ENCODE results near the gene NAGLU. TPM values are rescaled to one million over a fixed set of nuclear protein-coding genes. Genes with fewer than 3 reads are reported as not detected.

Gene NAGLU
- 10 to 100 TPM; 18.1 to 19.3 TPM for total RNA-seq

DNA sequence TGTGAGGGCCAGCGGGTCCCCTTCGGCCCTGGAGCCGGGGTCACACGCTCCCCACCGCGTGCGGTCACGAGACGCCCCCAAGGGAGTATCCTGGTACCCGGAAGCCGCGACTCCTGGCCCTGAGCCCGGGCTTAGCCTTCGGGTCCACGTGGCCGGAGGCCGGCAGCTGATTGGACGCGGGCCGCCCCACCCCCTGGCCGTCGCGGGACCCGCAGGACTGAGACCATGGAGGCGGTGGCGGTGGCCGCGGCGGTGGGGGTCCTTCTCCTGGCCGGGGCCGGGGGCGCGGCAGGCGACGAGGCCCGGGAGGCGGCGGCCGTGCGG, at the start of gene NAGLU:
NAGLU (plus strand) TSS at position 194 of the 324 bp plus-strand sequence; CDS start at position 226, 32 bp downstream.
- no peaks in the 10 kb centered on the region for H3K9me3 Mint-ChIP-seq
- peak within 1 kb of the TSS; percentile 88 for H3K4me3 Mint-ChIP-seq
- no peaks in the 10 kb centered on the region for H3K27me3 Mint-ChIP-seq
- ATAC-seq (peak; percentile 96), DNase-seq (ENCODE audit: low spot score) (peak; percentile 94)
- peaks cover 33 to 35% of the 10 kb centered on the region in 2 donors for H3K4me1 Mint-ChIP-seq (ENCODE audit: low read depth in 2 of 2)
- H3K36me3 Mint-ChIP-seq: no peaks in the 10 kb centered on the region
- H3K27ac Mint-ChIP-seq: peak within 1 kb of the TSS; percentile 68 to 83

DNA sequence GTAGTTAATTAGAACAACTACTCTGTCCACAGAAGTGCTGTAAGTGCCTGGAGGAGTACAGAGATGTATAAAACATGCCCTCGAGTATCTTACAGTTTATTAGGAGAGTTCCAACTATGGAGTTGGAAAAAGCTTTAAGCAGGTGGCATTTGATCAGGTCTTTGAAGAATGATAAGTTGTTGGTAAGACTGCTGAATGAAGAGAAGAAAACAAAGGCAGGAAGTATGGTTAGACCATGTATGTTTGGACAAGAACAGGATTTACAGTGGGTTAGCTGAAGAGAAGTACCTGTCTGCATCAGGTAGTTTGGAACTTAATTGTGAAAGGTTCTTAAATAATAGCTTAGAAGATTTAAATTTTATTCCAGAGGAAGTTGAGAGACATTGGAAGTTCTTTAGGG, 48.0 kb upstream of the NAGLU start:
- DNase-seq (ENCODE audit: low spot score) (no peak), ATAC-seq (no peak)
- Mint-ChIP-seq H3K4me3 (no peak overlapping the region), H3K36me3 (peaks cover 8% of the 10 kb centered on the region), H3K27me3 (peaks cover 18 to 33% of the 10 kb centered on the region in 2 donors), H3K27ac (no peak overlapping the region), H3K4me1 (ENCODE audit: low read depth in 2 of 2) (peaks cover 16 to 17% of the 10 kb centered on the region in 2 donors), H3K9me3 (no peaks in the 10 kb centered on the region)

DNA sequence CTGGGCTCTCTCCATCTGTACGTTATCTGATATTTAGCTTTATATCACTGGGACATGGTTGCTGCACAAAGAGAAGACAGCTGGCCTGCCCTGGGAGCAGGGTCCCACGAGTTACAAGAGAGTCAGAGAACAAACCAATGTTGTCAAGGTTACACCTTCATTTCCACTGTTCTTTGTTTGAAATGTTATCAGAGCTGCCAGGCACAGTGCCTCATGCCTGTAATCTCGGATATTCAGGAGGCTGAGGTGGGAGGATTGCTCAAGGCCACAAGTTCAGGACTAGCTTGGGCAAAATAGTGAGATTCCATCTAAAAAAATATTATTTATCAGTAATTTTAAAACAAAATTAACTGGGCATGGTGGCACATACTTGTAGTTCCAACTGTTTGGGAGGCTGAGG, 42.7 kb upstream of the NAGLU start:
- ATAC-seq (no peak), DNase-seq (ENCODE audit: low spot score) (no peak)
- Mint-ChIP-seq H3K27me3 (peaks cover 15 to 37% of the 10 kb centered on the region in 2 donors), H3K9me3 (no peaks in the 10 kb centered on the region), H3K4me3 (no peak overlapping the region), H3K27ac (no peak overlapping the region), H3K36me3 (peaks cover 8% of the 10 kb centered on the region), H3K4me1 (ENCODE audit: low read depth in 2 of 2) (peaks cover 10 to 15% of the 10 kb centered on the region in 2 donors)

DNA sequence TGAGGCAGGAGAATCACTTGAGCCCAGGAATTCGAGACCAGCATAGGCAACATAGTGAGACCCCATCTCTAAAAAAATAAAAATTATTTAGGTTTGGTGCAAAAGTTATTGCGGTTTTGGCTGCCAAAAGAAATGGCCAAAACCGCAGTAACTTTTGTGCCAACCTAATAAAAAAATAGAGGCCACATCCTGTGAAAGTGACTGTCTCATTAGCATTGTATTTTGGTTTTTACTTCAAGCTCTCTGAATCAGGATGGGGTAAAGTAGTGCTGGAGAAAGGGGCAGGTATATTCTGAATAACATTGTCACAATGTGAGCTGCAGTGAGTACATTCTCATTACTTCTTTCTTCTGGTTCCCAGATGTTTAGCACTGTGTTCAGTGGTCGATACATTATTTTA, 41.4 kb upstream of the NAGLU start:
- H3K4me1 Mint-ChIP-seq (ENCODE audit: low read depth in 2 of 2): peaks cover 10 to 15% of the 10 kb centered on the region in 2 donors
- no peak for DNase-seq (ENCODE audit: low spot score)
- no peak overlapping the region for H3K27ac Mint-ChIP-seq
- no peak overlapping the region for H3K4me3 Mint-ChIP-seq
- no peak for ATAC-seq
- H3K36me3 Mint-ChIP-seq: peaks cover 3% of the 10 kb centered on the region
- H3K9me3 Mint-ChIP-seq: no peaks in the 10 kb centered on the region
- H3K27me3 Mint-ChIP-seq: peaks cover 11 to 28% of the 10 kb centered on the region in 2 donors

DNA sequence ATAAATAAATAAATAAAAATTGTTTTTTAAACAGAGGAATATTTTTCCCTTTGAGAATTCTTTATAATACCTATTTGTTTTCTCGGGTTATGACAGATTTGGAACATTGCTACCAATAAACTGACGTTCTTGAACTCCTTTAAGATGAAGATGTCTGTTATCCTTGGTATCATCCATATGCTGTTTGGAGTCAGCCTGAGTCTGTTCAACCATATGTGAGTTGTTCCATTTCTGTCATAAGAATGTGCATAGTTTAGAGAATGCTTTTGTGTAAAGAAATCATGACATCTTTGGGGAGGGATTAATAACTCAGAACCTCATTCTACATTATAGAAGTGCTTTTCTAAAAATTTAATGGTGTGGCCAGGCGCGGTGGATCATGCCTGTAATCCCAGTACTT, 37.2 kb upstream of the NAGLU start:
- Mint-ChIP-seq H3K4me1 (ENCODE audit: low read depth in 2 of 2) (peaks cover 10 to 15% of the 10 kb centered on the region in 2 donors), H3K4me3 (no peak overlapping the region), H3K27ac (no peak overlapping the region), H3K36me3 (no peaks in the 10 kb centered on the region), H3K9me3 (no peaks in the 10 kb centered on the region), H3K27me3 (peaks cover 16 to 30% of the 10 kb centered on the region in 2 donors)
- ATAC-seq: no peak
- DNase-seq (ENCODE audit: low spot score): no peak

DNA sequence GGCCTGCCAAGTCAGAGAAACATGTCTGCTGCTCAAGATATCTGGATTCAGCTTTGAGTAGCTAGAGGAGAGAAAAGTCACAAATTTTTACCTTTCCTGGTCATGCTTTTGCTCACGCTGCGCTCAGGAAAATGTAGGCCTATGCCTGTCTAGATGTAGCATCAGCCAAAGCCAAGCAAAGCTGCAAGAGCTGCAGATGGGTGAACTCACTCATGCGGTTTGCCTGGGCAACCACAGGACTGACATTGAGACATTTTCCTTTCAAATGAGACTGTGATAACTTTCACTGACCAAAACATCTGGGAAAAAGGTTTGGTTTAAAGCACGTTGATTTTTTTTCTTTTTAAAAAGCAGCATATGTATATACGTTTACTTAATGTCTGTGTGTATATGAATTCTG, 34.0 kb upstream of the NAGLU start:
- DNase-seq (ENCODE audit: low spot score) (no peak), ATAC-seq (no peak)
- no peak overlapping the region for H3K27ac Mint-ChIP-seq
- H3K36me3 Mint-ChIP-seq: no peaks in the 10 kb centered on the region
- no peaks in the 10 kb centered on the region for H3K4me1 Mint-ChIP-seq (ENCODE audit: low read depth in 2 of 2)
- no peak overlapping the region for H3K4me3 Mint-ChIP-seq
- H3K27me3 Mint-ChIP-seq: peaks cover 15 to 19% of the 10 kb centered on the region in 2 donors
- H3K9me3 Mint-ChIP-seq: no peaks in the 10 kb centered on the region

DNA sequence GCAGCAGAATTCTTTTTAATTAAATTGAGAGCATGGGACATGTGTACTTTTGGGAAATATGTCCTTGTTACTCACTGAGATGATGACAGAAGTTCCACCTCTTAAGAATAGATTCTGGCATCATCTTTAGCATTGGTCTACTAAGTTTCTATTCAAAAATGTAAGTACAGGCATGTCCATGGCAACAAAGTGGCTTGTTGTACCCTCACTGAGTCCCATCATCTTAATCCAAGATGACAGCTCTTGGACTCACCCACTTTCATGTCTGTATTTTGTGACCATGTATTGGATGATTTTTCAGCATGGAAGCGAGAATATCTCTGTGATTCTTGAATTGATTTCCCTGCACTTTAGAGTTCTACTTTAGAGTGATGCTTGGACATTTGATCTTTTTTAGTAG, 33.1 kb upstream of the NAGLU start:
- Mint-ChIP-seq H3K27me3 (peaks cover 22 to 23% of the 10 kb centered on the region in 2 donors), H3K4me3 (no peak overlapping the region), H3K27ac (no peak overlapping the region), H3K36me3 (no peaks in the 10 kb centered on the region), H3K9me3 (no peaks in the 10 kb centered on the region), H3K4me1 (ENCODE audit: low read depth in 2 of 2) (no peaks in the 10 kb centered on the region)
- ATAC-seq (no peak), DNase-seq (ENCODE audit: low spot score) (no peak)

DNA sequence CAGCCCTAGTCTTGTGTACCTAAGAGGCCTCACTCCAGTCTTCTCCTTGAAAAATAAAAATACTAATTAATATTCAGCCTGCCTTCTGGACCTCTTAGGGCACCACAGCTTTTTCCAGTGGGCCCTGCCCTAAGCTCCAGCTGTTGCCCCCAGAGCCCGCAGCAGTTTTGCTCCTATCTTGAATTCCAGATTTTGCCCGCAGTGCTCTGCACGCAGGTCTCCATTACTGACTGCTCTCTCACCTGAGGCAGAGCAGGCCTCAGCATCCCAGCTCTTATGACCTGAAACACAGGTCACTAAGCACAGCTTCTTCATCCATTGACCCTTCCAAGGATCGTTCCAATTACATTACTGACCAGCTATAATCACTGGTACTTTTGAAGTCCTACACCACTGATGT, 28.4 kb upstream of the NAGLU start:
- no peak overlapping the region for H3K4me3 Mint-ChIP-seq
- no peak overlapping the region for H3K27ac Mint-ChIP-seq
- ATAC-seq: no peak
- H3K4me1 Mint-ChIP-seq (ENCODE audit: low read depth in 2 of 2): peaks cover 0 to 7% of the 10 kb centered on the region in 2 donors
- H3K36me3 Mint-ChIP-seq: no peaks in the 10 kb centered on the region
- no peaks in the 10 kb centered on the region for H3K9me3 Mint-ChIP-seq
- no peak for DNase-seq (ENCODE audit: low spot score)
- peaks cover 48 to 66% of the 10 kb centered on the region in 2 donors for H3K27me3 Mint-ChIP-seq

DNA sequence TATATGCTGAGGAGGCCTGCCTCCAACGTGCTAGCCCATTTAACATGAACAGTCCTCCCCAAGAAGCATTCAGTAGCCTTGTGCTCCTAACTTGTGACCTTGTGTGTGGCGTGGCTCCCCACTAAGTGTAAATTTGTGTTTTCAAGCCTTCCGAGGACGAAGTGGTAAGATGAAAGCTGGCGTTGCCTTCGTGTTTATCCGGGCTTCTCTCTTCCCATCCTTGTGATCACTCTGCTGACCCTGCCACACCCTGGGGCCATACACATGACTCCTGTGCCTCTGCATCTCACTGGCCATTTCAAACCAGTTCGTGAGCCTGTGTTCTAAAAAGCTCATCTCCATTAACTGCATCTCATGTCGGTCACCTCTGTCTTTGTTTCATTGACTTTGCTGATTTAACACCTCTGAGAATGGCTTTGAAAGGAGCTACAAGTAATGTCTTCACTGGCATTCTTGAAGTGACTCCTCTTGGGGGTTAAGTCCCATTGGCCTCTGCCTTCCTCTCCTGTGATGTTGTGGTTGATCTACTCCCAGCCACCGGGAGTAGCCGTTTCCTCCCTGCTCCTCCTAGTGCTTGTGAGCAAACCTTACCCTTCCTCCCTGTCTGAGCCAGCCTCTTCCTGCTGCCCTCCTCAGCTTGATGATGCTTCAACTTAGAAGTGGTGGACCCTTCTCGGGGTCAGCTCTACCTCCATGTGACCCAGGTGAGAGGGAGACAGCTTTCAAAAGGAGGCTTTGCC, 27.4 kb upstream of the NAGLU start:
- Mint-ChIP-seq H3K27ac (no peak overlapping the region), H3K4me1 (ENCODE audit: low read depth in 2 of 2) (peaks cover 0 to 7% of the 10 kb centered on the region in 2 donors), H3K9me3 (no peaks in the 10 kb centered on the region), H3K4me3 (no peak overlapping the region), H3K27me3 (peaks cover 47 to 61% of the 10 kb centered on the region in 2 donors), H3K36me3 (no peaks in the 10 kb centered on the region)
- no peak for DNase-seq (ENCODE audit: low spot score)
- no peak for ATAC-seq

DNA sequence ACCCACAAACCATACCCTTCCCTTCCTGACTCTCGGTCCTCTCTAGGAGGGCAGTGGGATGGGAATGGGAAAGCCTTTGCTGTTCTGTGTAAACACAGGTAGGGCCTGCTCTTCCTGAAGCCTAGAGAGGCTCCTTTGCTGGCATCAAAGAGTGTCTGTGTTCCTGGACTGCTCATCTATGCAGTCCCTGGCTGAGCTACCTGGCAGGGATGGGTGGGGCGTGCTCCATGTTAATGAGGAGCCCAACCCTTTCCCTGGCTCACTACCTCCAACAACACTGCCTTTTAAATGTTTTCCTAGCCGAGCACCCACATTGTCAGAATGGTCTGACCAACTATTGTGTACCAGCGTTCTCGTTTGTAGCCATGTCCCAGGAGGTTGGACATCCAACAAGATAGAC, 26.6 kb upstream of the NAGLU start:
- H3K27me3 Mint-ChIP-seq: peaks cover 41 to 53% of the 10 kb centered on the region in 2 donors
- no peak overlapping the region for H3K27ac Mint-ChIP-seq
- peaks cover 0 to 7% of the 10 kb centered on the region in 2 donors for H3K4me1 Mint-ChIP-seq (ENCODE audit: low read depth in 2 of 2)
- no peaks in the 10 kb centered on the region for H3K9me3 Mint-ChIP-seq
- ATAC-seq: no peak
- H3K36me3 Mint-ChIP-seq: no peaks in the 10 kb centered on the region
- DNase-seq (ENCODE audit: low spot score): no peak
- H3K4me3 Mint-ChIP-seq: no peak overlapping the region

DNA sequence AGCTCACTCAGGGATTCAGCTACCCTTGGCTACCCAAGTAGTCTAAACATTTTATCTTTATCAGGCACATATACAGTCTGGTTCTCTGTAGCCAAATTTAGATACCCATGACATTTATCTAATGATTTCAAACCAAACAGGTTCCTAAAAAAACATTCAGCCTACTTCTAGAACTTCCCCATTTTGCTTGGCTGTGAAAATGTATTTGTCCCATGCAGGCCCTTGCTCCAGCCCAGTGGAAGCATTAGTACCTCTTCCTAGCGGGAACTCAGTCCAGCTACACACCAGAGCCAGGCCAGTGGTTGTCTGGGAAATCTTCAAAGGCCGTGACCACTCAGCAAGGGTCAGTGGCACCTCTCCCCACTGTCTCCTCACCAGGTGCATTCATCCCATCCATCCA, 26.2 kb upstream of the NAGLU start:
- DNase-seq (ENCODE audit: low spot score) (no peak), ATAC-seq (no peak)
- peaks cover 0 to 7% of the 10 kb centered on the region in 2 donors for H3K4me1 Mint-ChIP-seq (ENCODE audit: low read depth in 2 of 2)
- H3K36me3 Mint-ChIP-seq: no peaks in the 10 kb centered on the region
- no peak overlapping the region for H3K4me3 Mint-ChIP-seq
- peaks cover 43 to 52% of the 10 kb centered on the region in 2 donors for H3K27me3 Mint-ChIP-seq
- no peak overlapping the region for H3K27ac Mint-ChIP-seq
- no peaks in the 10 kb centered on the region for H3K9me3 Mint-ChIP-seq

DNA sequence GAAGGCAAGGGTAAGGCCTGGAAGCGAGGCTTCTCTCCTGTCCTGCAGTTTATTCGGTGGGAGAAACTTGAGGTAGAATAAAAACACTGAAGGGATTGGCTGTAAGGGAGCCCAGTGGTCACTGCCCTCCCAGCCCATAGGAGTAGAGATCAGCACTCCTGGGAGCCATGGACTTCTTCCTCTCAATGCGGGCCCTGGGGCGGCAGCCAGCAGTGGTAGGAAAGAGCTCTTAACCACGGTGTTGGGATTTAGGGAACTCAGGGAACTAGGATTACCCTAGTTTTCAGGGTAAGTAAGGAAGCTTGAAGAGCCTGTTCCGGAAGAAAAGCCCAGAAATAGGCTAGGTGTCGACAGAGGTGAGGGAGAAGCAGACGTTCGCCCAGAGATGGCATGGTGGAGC, 23.8 kb upstream of the NAGLU start:
- ATAC-seq (no peak), DNase-seq (ENCODE audit: low spot score) (no peak)
- peaks cover 0 to 7% of the 10 kb centered on the region in 2 donors for H3K4me1 Mint-ChIP-seq (ENCODE audit: low read depth in 2 of 2)
- no peaks in the 10 kb centered on the region for H3K36me3 Mint-ChIP-seq
- H3K27ac Mint-ChIP-seq: no peak overlapping the region
- no peak overlapping the region for H3K4me3 Mint-ChIP-seq
- H3K27me3 Mint-ChIP-seq: peaks cover 44 to 56% of the 10 kb centered on the region in 2 donors
- no peaks in the 10 kb centered on the region for H3K9me3 Mint-ChIP-seq

DNA sequence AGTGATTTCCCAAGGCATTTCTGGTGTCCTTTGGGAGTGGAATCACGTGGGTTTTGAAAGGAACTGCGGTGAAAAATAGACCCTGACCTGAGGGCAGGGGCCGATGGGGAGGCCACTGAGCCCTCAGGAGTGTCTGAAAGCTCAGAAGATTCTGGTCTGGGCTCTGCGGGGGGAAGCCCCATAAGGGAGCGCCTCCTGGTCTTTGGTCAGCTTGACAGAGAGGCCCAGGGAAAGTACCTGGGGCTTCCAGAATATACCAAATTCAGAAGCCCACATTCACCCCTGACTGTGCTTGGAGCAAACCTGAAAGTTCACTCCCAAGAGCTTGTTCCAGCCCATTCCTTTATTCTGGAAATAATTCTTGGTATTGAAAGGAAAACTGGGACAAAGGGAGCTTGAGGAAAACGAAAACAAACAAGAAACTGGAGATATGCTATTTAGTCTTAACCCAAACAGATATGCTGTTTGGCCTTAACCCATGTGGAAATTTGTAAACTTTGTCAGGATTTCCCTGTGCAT, 23.2 kb upstream of the NAGLU start:
- H3K4me1 Mint-ChIP-seq (ENCODE audit: low read depth in 2 of 2): peaks cover 3 to 13% of the 10 kb centered on the region in 2 donors
- ATAC-seq (peak in 1 of 2 donors; percentile 68), DNase-seq (ENCODE audit: low spot score) (no peak)
- no peaks in the 10 kb centered on the region for H3K9me3 Mint-ChIP-seq
- no peak overlapping the region for H3K4me3 Mint-ChIP-seq
- no peak overlapping the region for H3K27ac Mint-ChIP-seq
- no peaks in the 10 kb centered on the region for H3K36me3 Mint-ChIP-seq
- H3K27me3 Mint-ChIP-seq: peaks cover 45 to 51% of the 10 kb centered on the region in 2 donors

DNA sequence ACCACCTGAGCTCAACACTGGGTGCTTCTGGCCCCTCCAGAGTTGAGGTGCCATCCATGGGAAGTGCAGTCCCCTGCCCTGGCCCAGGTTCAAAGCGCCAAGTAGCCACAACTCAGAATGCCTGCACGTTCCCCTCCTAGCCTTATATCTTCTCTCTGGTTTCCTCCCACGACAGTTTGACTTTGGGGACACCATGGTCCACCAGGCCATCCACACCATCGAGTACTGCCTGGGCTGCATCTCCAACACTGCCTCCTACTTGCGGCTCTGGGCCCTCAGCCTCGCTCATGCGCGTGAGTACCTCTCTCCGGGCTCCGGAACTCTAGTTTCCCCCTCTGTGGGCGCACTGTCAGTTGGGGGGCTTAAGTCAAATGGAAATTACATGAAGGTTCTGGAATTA, 22.4 kb upstream of the NAGLU start:
- no peak overlapping the region for H3K27ac Mint-ChIP-seq
- H3K36me3 Mint-ChIP-seq: no peaks in the 10 kb centered on the region
- no peaks in the 10 kb centered on the region for H3K9me3 Mint-ChIP-seq
- no peak for ATAC-seq
- no peak for DNase-seq (ENCODE audit: low spot score)
- H3K27me3 Mint-ChIP-seq: peaks cover 42 to 50% of the 10 kb centered on the region in 2 donors
- H3K4me3 Mint-ChIP-seq: no peak overlapping the region
- peaks cover 5 to 12% of the 10 kb centered on the region in 2 donors for H3K4me1 Mint-ChIP-seq (ENCODE audit: low read depth in 2 of 2)

All from natural killer cell treated with Interleukin-12 subunit alpha and Interleukin-12 subunit beta and Interleukin-15 and Interleukin-18, amount 100 ng/mL, for 72 hours (primary cell).